Hematopoietic multipotent progenitor cell (in vitro differentiated cells): ENCODE measurements around the gene SKIC2. TPM values are rescaled to one million over a fixed set of nuclear protein-coding genes. Genes with fewer than 3 reads are reported as not detected.
"Not testable (repeated sequence)": the region's sequence is repeated elsewhere in the genome, so short reads cannot be mapped to it uniquely, and the experiment has no call there.

ENCODE experiments used
- DNase-seq, 3 donors: peaks; one replicate each; pipeline ENCODE4 v3.0.0-alpha.2; 2011 to 2015; ENCODE audit warnings: low read depth in 2 of 3, low spot score in 2 of 3
- total RNA-seq: library from RNA; depleted of rRNA; stranded (reverse); fragments of >200 nt; gene quantifications from one replicate; pipeline ENCODE4 v1.2.3, GENCODE V29; 2012

The SKIC2 gene
- total RNA-seq, 1 donor: 62.7 TPM

DNA sequence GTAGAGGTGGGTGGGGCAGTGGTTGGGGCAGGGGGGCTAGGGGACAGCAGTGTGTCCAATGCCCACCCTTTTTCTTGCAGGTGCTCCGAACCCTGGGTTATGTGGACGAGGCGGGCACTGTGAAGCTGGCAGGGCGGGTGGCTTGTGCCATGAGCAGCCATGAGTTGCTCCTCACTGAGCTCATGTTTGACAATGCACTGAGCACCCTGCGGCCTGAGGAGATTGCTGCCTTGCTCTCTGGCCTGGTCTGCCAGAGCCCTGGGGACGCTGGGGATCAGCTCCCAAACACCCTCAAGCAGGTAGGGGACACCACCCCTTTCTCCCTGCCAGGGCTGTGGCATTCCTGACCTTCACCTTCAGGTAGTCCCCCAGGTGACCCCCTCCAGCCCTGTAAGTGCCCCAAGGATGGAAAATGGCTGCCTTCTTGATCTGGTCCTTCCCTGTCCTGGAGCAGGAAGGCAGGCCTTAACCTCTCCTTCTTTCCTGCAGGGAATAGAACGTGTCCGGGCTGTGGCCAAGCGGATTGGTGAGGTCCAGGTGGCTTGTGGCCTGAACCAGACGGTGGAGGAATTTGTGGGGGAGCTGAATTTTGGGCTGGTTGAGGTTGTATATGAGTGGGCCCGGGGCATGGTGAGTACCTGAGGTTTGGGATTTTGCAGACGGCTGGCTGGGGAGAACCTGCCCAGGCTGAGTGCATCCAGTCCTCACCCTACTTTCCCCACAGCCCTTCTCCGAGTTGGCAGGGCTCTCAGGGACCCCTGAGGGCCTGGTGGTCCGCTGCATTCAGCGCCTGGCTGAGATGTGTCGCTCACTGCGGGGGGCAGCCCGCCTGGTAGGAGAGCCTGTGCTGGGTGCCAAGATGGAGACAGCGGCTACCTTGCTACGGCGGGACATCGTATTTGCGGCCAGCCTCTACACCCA is 10.1 kb downstream of the SKIC2 start:
- no peak for DNase-seq

DNA sequence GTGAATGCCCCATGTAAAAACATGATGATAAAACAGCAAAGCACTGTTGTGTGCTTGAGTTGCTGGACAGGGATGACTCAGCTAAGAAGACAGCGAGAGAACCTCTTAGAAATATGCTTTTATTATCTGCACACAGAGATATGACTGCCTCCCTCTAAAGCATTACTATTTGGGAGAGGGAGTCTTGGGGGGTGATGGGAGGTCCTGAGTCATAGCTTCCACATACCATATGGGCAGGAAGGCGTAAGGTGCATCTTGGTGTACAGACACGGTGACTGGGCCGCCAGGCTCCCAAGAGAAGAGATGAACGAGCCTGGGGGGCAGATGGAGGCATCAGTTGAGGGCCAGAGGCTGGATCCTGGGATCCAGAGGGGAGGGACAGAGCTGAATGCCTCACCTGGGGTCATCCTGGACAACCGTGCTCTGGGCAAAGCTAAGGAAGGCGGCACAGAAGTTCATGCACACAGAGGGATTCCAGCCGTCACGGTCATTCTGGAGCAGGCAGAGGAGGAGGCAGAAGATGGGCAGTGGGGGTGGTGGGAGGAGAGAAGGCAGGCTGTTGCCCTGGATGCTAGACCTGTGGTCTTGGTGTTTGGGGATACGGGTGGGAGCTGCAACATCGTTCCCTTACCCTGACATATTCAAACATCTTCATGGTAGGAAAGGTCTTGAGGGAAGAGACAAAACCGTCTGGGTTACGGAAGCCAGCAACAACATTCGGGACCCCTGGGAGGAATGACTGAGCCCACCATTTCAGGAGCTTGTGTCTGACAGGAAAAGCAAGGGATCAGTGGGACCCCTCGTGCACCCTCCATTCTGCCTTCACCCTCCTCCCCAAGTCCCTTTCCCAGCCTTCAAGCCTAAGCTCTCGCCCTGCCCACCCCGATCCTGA is 11.0 kb downstream of the SKIC2 start:
- DNase-seq: no peak

DNA sequence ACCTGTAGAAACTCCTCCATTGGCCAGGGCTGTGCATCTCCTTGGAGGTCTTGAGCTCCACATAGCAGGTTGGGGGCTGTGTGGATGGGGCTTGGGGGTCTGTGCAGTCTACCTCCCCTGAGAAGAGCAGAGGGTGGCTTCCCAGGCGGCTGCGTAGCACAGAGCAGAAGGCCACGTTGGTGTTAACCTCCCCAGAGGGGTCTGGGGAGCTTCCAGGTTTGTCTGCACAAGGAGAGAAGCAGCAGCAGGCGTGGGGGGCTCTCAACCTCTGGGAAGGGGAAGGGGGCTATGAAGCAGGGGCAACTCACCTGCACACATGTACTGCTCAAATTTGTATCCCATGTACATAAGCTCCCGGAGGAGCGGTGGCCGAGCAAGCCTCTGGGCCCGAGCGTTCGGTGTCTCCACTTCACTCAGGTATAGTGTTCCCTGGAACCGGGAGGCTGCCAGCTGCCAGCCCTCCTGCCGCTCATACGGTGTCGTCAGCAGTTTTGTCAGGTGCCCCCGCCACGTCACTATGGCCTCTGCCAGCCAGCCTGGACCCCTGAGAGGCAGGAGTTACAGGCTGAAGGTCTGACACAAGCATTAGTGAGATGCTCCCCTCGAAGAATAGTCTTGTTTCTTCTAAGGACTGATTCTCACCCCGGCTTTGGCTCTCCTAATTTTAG is 11.8 kb downstream of the SKIC2 start:
- no peak for DNase-seq

DNA sequence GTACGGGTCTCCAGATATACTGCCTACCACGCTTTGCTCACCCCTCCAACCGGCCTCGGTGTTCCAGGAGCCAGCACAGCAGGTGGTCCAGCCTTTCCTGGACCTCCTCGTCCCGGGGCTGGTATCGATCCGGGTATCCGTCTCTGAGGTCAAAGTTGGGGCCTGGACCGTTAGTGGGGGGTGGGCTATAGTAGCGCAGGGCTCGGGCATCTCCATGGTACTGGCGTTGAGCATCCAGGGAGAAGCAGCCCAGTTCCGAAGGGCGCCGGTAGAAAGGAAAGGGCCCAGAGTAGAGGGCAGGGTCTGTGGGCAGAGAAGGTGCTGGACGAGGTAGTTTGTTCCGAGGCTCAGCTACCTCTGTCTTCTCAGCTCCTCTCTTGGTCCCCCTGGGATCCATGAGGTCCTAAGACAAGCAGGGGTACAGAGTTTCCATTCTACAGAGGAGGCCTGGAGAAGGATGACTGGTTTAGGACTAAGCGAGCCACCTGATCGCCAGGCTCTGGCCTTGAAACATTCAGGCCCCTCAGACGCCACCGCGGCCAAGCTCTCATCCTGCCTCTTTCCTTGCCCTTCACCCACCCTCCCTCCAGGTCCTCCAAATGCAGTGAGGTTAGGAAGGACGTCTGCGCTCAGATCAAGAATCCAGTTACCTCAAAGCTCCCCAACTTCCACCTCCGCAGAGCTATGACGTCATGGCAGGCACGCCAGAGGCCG is 12.5 kb downstream of the SKIC2 start:
- DNase-seq: no peak

DNA sequence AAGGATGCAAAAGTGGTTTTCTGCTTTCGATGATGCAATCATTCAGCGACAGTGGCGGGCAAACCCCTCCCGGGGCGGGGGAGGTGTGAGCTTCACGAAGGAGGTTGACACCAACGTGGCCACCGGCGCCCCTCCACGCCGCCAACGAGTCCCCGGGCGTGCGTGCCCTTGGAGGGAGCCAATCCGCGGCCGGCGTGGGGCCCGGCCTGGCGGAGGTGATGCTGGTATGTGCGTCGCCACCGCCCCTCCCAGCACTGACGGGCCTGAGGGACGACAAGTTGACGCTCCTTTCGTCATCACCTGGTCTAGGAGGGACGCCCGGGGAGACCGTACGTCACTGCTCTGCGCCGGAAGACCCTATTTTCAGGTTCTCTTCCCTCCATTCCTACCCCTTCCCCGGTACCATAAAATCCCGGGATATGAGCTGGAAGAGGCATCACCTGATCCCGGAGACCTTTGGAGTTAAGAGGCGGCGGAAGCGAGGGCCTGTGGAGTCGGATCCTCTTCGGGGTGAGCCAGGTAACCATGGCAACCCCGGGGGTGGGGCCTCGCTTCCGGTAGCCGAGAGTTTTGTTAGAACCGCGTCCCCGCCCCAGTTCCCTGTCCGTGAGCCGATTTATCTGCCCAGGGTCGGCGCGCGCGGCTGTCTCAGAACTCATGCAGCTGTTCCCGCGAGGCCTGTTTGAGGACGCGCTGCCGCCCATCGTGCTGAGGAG is 13.2 kb downstream of the SKIC2 start, which contains the start of gene DXO:
Gene DXO (minus strand): TSS at position 146 of the 716 bp plus-strand sequence. CDS start 463 bp downstream, outside the sequence.
- DNase-seq: peak; percentile 98 to 99 (median 99)

DNA sequence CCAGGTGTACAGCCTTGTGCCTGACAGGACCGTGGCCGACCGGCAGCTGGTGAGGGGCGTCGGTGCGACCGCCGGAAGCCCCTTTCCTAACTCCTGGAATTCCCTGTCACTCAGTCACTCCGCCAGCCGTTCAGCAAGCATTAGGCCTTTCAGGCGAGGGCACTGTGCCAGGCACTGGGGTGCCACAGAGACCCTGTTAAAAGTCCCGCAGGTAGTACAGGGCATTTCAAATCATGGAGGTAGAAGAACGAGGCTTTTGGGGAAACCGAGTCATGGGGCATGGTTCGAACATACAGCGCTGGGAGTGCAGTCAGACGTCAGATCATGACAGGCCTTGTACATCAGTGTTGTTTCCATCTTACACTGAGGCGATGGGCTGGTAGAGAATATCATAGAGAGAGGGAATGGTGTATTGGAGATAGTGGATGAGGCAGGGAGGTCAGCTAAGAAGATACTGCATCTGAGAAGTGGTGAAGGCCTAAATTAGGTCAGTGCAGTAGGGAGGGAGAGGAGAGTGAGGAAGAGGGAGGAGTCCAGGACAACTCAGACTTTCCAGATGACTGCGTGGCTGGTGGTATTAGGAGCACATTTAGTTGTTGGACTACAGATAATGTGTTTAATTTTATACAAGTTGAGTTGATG is 13.9 kb downstream of the SKIC2 start:
- no peak for DNase-seq

DNA sequence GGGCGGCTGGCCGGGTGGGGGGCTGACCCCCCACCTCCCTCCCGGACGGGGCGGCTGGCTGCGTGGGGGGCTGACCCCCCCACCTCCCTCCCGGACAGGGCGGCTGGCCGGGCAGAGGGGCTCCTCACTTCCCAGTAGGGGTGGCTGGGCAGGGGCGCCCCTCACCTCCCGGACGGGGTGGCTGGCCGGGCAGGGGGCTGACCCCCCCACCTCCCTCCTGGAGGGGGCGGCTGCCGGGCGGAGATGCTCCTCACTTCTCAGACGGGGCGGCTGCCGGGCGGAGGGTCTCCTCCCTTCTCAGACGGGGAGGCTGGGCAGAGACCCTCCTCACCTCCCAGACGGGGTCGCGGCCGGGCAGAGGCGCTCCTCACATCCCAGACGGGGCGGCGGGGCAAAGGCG is 17.1 kb downstream of the SKIC2 start:
- not testable (repeated sequence) for DNase-seq

DNA sequence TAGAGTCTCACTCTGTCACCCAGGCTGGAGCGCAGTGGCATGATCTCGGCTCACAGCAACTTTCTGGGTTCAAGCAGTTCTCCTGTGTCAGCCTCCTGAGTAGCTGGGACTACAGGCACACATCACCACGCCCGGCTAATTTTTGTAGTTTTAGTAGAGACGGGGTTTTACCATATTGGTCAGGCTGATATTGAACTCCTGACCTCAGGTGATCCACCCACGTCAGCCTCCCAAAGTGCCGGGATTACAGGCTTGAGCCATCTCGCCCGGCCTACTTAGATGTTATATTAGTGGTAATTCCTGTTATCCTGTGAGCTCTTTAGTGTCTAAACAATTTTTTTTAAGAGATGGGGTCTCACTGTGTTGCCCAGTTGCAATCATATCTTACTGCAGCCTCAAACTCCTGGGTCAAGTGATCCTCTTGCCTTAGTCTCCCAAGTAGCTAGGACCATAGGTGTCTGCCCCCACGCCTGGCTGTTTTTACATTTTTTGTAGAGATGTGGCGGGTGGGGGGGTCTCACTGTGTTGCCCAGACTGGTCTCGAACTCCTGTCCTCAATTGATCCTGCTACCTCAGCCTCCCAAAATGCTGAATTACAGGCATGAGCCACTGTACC is 18.9 kb downstream of the SKIC2 start:
- DNase-seq: no peak

DNA sequence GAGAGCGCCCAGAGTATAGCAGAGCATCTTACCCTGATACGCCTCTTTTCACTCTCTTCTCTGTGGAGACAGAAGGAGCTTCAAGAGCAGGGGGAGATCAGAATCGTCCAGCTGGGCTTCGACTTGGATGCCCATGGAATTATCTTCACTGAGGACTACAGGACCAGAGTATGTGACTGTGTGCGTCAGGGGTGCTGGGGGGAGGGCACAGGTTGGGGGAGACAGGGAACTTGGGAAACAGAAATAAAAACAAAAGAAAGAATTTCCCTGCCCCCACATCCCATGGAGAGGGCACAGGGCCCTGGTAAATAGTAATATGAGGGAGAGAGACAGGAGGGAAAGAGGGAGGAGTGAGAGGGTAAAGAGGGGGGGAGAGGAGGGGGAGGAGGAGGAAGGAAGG is 19.9 kb downstream of the SKIC2 start:
- no peak for DNase-seq

DNA sequence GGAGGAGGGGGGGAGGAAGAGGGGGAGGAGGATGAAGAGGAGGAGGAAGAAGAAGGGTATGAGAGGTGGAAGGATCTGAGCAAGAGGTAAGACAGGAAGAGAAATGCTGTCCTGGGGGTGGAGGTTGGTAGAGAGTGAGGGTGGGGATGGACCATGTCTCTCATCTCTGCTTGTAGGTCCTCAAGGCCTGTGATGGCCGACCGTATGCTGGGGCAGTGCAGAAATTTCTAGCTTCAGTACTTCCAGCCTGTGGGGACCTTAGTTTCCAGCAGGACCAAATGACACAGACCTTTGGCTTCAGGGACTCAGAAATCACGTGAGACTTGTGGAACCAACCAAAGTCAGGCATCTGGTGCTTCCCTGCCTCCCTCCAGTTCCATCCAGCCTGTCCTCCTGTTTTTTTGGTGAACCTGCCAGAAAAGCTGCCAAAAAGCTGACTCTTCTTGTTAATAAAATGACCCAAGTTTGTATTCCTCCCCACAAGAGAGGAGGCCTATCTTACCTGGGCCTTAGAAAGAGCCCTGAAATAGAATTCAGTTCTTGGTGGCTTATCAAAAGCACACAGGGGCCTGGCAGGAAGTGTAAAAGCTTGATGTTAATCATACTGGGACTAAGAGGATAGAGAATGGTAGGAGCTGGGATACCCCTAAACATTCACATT is 20.4 kb downstream of the SKIC2 start:
- DNase-seq: no peak

DNA sequence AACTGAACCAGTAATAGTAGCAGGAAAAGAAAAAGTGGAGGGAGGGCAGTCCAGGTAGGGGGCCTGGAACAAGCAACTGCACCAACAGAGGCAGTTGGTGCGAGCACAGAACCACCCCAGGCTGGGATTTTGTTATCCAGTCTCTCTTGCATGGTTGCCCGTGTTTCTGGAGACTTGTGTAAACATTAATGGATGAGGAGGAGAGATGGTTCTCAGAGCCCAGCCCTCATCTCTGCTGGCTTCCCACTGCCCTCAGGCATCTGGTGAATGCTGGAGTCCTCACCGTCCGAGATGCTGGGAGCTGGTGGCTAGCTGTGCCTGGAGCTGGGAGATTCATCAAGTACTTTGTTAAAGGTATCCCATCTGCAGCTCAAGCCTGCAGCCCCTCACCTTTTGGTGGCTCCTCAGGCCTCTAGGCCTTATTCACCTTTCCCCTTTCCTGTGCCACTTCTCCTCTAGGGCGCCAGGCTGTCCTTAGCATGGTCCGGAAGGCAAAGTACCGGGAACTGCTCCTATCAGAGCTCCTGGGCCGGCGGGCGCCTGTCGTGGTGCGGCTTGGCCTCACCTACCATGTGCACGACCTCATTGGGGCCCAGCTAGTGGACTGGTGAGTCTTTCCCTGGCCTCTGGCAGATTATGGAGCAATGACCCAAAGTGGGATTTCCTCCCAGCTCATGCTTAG is 21.4 kb downstream of the SKIC2 start:
- not testable (repeated sequence) for DNase-seq

DNA sequence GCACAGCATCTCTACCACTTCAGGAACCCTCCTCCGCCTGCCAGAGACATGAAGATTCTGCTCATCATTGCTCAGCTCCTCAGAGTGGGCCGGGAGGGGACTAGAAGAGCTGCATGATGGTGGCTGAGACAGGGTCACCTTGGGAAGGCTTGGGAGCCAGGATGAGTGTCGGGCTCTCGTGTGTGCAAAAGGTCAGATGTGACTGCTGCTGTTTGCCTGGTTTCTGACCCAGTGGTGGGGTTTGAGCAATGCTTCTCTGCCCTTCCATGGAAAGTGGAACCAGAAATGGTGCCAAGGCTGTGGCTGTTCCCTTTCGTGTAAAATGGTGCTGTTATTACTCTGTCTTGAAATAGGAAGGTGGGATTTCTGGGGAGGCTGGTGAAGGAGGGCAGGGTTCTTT is 22.0 kb downstream of the SKIC2 start:
- DNase-seq: not testable (repeated sequence)

DNA sequence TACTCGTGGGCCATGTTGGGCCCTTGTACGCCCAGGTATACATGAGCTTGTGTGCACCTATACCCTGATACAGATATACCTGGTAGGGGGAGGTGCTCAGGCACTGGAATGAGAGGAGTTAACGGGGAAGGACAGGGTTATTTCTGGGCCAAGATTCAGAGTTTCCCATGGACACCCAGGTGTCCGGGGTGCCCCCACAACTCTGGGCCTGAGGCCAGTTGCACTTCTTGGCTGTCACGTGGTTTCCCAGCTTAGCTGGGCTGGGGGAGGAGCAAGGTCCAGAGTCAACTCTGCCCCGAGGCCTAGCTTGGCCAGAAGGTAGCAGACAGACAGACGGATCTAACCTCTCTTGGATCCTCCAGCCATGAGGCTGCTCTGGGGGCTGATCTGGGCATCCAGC is 22.8 kb downstream of the SKIC2 start, which contains the start of gene C4A:
Gene C4A (plus strand): TSS at position 314 of the 400 bp plus-strand sequence. CDS start 51 bp downstream, at position 365.
- not testable (repeated sequence) for DNase-seq

DNA sequence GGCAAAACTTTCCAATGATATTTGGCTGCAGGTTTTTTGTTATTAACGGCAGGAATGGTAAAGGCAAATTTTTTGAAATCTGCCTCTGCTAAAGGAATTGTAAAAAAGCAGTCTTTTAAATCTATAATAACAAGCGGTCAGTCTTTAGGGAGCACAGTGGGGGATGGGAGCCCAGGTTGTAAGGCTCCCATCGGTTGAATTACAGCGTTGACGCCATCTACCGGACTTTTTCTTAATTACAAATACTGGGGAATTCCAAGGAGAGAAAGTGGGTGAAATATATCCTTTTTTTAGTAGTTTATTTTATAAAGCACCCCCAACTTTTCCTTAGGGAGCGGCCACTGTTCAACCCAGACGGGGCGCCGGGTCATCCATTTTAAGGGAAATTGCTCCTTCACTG is 30.4 kb downstream of the SKIC2 start:
- not testable (repeated sequence) for DNase-seq

DNA sequence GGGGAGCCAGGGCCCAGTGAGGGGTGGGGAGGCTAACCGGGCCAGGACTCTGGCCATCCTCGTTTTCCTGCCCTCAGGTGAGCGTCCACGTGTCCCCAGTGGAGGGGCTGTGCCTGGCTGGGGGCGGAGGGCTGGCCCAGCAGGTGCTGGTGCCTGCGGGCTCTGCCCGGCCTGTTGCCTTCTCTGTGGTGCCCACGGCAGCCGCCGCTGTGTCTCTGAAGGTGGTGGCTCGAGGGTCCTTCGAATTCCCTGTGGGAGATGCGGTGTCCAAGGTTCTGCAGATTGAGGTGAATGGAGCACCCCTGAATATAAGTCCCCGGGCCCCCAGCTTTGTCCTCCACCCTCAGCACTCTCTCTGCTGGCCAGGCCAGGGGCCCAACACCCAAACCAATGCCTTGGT is 35.4 kb downstream of the SKIC2 start:
- DNase-seq: not testable (repeated sequence)

DNA sequence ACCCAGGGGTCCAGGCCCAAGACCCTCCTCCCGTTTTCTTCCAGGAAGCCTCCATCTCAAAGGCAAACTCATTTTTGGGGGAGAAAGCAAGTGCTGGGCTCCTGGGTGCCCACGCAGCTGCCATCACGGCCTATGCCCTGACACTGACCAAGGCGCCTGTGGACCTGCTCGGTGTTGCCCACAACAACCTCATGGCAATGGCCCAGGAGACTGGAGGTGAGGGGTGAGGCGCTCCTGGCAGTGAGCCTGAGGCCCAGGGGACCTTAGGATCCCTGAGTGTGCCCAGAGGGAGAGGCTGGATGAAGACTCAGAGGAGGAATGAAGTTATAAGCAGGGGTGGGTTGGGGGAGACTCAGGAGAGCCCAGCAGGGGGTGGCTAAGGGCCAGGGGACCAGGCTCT is 37.4 kb downstream of the SKIC2 start:
- DNase-seq: not testable (repeated sequence)

DNA sequence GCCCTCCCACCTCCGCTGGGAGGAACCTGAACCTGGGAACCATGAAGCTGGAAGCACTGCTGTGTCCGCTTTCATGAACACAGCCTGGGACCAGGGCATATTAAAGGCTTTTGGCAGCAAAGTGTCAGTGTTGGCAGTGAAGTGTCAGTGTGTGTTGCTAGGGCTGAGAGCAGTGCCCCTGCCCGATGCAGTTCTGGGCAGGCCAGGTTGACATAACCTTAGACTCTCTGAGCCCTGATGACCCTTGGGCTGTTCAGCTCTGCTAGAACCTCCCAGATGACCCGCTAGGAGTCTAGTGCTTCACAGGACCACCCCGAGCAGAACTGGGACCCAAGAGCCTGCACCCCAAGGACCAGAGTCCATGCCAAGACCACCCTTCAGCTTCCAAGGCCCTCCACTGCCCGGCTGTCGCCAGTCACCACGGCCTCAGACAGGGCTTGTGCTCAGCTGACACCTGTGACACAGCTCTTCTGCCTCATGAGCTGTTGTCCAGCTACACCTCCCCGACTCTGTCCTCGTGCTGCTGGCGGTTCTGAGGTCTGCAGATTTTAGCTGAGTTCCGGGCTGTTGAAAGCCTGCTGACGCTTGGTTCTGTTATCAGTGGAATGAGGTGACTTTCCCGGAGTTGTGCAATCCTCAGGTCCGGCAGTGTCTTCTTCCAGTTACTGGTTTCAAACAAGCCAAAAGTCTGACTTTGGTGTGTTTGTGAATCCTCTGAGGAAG is 43.7 kb downstream of the SKIC2 start:
- not testable (repeated sequence) for DNase-seq
